Astrocyte (in vitro differentiated cells and primary cell): ENCODE data around the gene TIGIT. TPM values are rescaled to one million over a fixed set of nuclear protein-coding genes. Genes with fewer than 3 reads are reported as not detected.

Experiments used
- DNase-seq: peaks from one replicate; pipeline ENCODE4 v3.0.0-alpha.2; 2010; ENCODE audit warnings: low read depth
- FAIRE-seq: peaks from 2 replicates; lab custom pipeline; 2011; peaks lifted over from hg19 to GRCh38; lab: Jason Lieb, UNC
- H2AFZ ChIP-seq: 2 replicates; pipeline ENCODE4 v1.6.0; 2012; ENCODE audit warnings: low read depth, low read length, inconsistent platforms
- H3K27ac ChIP-seq: 2 replicates; pipeline ENCODE4 v1.5.1; 2011; ENCODE audit warnings: low read depth, low read length, inconsistent platforms
- H3K27me3 ChIP-seq: 2 replicates; pipeline ENCODE4 v1.6.0; 2011; ENCODE audit warnings: low read length, inconsistent platforms; ENCODE audit not compliant: insufficient read depth
- H3K36me3 ChIP-seq: 2 replicates; pipeline ENCODE4 v1.5.1; 2011; ENCODE audit warnings: low read length, inconsistent platforms; ENCODE audit not compliant: insufficient read depth
- H3K4me1 ChIP-seq: 2 replicates; pipeline ENCODE4 v1.5.1; 2011; ENCODE audit warnings: low read length, inconsistent platforms; ENCODE audit not compliant: insufficient read depth
- H3K4me2 ChIP-seq: 2 replicates; pipeline ENCODE4 v1.6.0; 2012; ENCODE audit warnings: low read length, inconsistent platforms
- H3K4me3 ChIP-seq: 2 replicates; pipeline ENCODE4 v1.5.1; 2011; ENCODE audit warnings: low read depth, mild to moderate bottlenecking, low read length, inconsistent platforms; ENCODE audit not compliant: insufficient read depth
- H3K79me2 ChIP-seq: 2 replicates; pipeline ENCODE4 v1.6.0; 2012; ENCODE audit warnings: mild to moderate bottlenecking, low read length, inconsistent platforms; ENCODE audit not compliant: insufficient read depth
- H3K9ac ChIP-seq: 2 replicates; pipeline ENCODE4 v1.6.0; 2012; ENCODE audit warnings: mild to moderate bottlenecking, low read length, inconsistent platforms
- H3K9me3 ChIP-seq: 2 replicates; pipeline ENCODE4 v1.5.1; 2012; ENCODE audit warnings: low read depth, mild to moderate bottlenecking, low read length, inconsistent platforms; ENCODE audit not compliant: insufficient read depth
- H4K20me1 ChIP-seq: 2 replicates; pipeline ENCODE4 v1.6.0; 2012; ENCODE audit warnings: low read length, inconsistent platforms; ENCODE audit not compliant: insufficient read depth
- H3K27ac Mint-ChIP-seq: one replicate; pipeline ENCODE4 v1.8.0; 2021; ENCODE audit warnings: mild to moderate bottlenecking, mixed read lengths; ENCODE audit not compliant: unreplicated experiment
- H3K27me3 Mint-ChIP-seq: one replicate; pipeline ENCODE4 v1.8.0; 2021; ENCODE audit warnings: low read depth, mixed read lengths; ENCODE audit not compliant: unreplicated experiment
- H3K36me3 Mint-ChIP-seq: one replicate; pipeline ENCODE4 v1.8.0; 2021; ENCODE audit warnings: low read depth, mixed read lengths; ENCODE audit not compliant: unreplicated experiment
- H3K4me1 Mint-ChIP-seq: one replicate; pipeline ENCODE4 v1.8.0; 2021; ENCODE audit warnings: low read depth, mixed read lengths; ENCODE audit not compliant: unreplicated experiment
- H3K4me3 Mint-ChIP-seq: one replicate; pipeline ENCODE4 v1.8.0; 2021; ENCODE audit warnings: mild to moderate bottlenecking, moderate library complexity, mixed read lengths; ENCODE audit not compliant: unreplicated experiment
- H3K9me3 Mint-ChIP-seq: one replicate; pipeline ENCODE4 v1.8.0; 2021; ENCODE audit warnings: mild to moderate bottlenecking, mixed read lengths; ENCODE audit not compliant: unreplicated experiment
- EZH2 ChIP-seq: IDR thresholded peaks from 2 replicates; pipeline ENCODE4 v1.6.1; 2012; ENCODE audit warnings: mild to moderate bottlenecking, low read length, inconsistent platforms; ENCODE audit not compliant: insufficient read depth
- total RNA-seq: library from RNA; stranded (reverse); gene quantifications from 2 replicates; pipeline ENCODE4 v1.2.1, GENCODE V29; 2021
- TF ChIP-seq, protein P1 (sequence below): IDR thresholded peaks from 2 replicates; pipeline ENCODE4 v1.5.1; 2011; ENCODE audit warnings: low read depth, mild to moderate bottlenecking, inconsistent platforms, low read length, moderate library complexity; ENCODE audit not compliant: insufficient read depth

TIGIT gene
- total RNA-seq, 1 donor from 2014 or later: not detected

DNA sequence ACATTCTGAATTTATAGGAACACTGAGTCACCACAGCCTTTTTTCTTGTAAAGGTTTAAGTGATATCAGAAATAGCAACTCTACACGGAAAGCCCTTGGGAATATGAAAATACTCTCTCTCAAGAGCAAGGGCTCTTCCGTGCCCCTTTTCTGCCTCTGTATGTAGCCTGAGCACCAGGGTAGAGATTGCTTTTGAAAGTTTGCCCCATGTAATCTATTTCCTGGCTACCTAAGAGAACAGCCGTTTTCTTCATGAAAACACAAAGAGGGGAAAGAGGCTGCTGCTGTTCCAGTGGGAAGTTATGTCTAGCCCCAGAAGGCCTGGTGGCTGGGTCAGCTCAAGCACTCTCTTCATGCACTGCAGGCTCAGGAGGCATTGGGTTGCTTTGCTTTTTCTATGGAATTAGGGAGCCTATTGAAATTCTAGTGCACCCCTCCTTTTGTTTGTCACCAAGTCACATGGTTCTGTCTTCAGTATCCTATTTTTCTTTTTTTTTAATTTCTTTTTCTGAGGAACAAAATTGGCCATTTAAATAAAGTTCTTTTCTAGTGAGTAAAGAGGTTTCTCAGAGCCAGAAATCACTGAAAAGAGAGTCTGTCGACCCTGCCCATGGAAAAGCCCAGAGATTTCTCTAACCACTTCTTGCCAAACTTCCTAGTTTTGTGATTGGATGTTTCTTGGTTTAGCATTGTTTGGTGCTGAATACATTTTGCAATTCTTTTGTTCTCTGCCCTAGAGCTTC is 39.5 kb downstream of the TIGIT start:
- Mint-ChIP-seq H3K36me3 (peaks cover 3% of the 10 kb centered on the region), H3K9me3 (no peaks in the 10 kb centered on the region), H3K27me3 (no peaks in the 10 kb centered on the region), H3K4me3 (no peak overlapping the region), H3K27ac (no peak overlapping the region), H3K4me1 (peaks cover 3% of the 10 kb centered on the region)
- Histone ChIP-seq H3K79me2 (no peaks in the 10 kb centered on the region), H3K27me3 (no peaks in the 10 kb centered on the region), H2AFZ (no peak overlapping the region), H3K27ac (no peak overlapping the region), H3K36me3 (peaks cover 5% of the 10 kb centered on the region), H4K20me1 (no peaks in the 10 kb centered on the region), H3K9ac (no peak overlapping the region), H3K4me2 (no peak overlapping the region), H3K4me3 (no peak overlapping the region), H3K4me1 (no peaks in the 10 kb centered on the region), H3K9me3 (no peaks in the 10 kb centered on the region)
- no peak for FAIRE-seq
- no peak for TF ChIP-seq EZH2
- TF ChIP-seq, protein P1, sequence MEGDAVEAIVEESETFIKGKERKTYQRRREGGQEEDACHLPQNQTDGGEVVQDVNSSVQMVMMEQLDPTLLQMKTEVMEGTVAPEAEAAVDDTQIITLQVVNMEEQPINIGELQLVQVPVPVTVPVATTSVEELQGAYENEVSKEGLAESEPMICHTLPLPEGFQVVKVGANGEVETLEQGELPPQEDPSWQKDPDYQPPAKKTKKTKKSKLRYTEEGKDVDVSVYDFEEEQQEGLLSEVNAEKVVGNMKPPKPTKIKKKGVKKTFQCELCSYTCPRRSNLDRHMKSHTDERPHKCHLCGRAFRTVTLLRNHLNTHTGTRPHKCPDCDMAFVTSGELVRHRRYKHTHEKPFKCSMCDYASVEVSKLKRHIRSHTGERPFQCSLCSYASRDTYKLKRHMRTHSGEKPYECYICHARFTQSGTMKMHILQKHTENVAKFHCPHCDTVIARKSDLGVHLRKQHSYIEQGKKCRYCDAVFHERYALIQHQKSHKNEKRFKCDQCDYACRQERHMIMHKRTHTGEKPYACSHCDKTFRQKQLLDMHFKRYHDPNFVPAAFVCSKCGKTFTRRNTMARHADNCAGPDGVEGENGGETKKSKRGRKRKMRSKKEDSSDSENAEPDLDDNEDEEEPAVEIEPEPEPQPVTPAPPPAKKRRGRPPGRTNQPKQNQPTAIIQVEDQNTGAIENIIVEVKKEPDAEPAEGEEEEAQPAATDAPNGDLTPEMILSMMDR: no peak
- no peak for DNase-seq

DNA sequence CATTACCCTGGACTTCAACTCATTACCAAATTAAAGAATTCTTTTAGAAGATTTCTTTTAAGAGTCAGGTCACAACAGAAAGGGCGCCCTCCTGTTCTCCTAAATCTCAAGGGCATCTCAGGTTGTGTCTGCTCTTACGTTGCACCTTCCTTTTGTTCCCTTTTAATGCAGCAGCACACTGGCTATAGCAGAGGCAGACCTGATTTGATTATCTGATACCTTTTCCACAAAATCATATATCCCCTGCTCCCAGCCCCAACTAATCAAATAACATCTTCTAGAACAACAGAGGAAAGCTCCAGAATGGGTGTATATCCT is 40.1 kb downstream of the TIGIT start:
- Mint-ChIP-seq H3K4me1 (no peaks in the 10 kb centered on the region), H3K36me3 (peaks cover 5% of the 10 kb centered on the region), H3K27me3 (no peaks in the 10 kb centered on the region), H3K4me3 (no peak overlapping the region), H3K27ac (no peak overlapping the region), H3K9me3 (no peaks in the 10 kb centered on the region)
- Histone ChIP-seq H3K4me1 (no peaks in the 10 kb centered on the region), H3K36me3 (peaks cover 5% of the 10 kb centered on the region), H3K9ac (no peak overlapping the region), H3K4me2 (no peak overlapping the region), H3K4me3 (no peak overlapping the region), H3K27me3 (no peaks in the 10 kb centered on the region), H3K79me2 (no peaks in the 10 kb centered on the region), H4K20me1 (no peaks in the 10 kb centered on the region), H3K27ac (no peak overlapping the region), H2AFZ (no peak overlapping the region), H3K9me3 (no peaks in the 10 kb centered on the region)
- TF ChIP-seq, protein P1: no peak
- no peak for TF ChIP-seq EZH2
- DNase-seq (no peak), FAIRE-seq (no peak)

DNA sequence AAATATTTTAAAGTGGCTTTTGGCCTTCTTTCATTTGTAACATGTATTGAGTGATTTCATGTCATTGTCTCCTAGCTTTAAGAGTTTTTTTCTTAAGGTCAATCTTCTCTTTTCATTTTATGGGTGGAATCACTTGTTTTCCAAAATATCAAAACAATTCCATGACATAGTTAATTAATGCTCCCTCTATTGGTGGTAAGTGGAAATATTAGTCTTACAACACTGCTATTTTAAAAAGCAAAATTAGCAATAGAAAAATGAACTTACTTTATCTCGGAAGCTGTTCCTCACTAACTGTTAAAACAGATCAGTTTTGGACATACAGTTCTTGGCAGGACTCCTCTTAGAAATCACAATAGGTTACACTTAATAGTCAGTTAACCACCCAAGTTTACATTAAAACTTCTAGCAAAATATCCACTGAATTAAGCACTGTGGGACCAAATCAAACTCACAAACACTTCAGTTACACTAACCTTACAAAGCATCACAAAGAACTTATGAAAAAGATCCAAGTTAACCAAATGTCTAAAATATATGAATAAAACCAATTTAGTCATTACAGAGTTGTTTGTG is 42.4 kb downstream of the TIGIT start:
- Histone ChIP-seq H4K20me1 (no peaks in the 10 kb centered on the region), H3K36me3 (peaks cover 5% of the 10 kb centered on the region), H3K4me3 (no peak overlapping the region), H3K9me3 (no peaks in the 10 kb centered on the region), H3K9ac (no peak overlapping the region), H3K27me3 (no peaks in the 10 kb centered on the region), H3K4me1 (no peaks in the 10 kb centered on the region), H3K79me2 (no peaks in the 10 kb centered on the region), H3K4me2 (no peak overlapping the region), H3K27ac (no peak overlapping the region), H2AFZ (no peak overlapping the region)
- FAIRE-seq (peak; percentile 88), DNase-seq (peak; percentile 13)
- H3K27me3 Mint-ChIP-seq: no peaks in the 10 kb centered on the region
- no peaks in the 10 kb centered on the region for H3K4me1 Mint-ChIP-seq
- peaks cover 5% of the 10 kb centered on the region for H3K36me3 Mint-ChIP-seq
- no peak for TF ChIP-seq EZH2
- TF ChIP-seq, protein P1: peak; percentile 40
- H3K9me3 Mint-ChIP-seq: no peaks in the 10 kb centered on the region
- H3K4me3 Mint-ChIP-seq: no peak overlapping the region
- H3K27ac Mint-ChIP-seq: no peak overlapping the region
